Motor neuron (in vitro differentiated cells): ENCODE results near the gene SLC35E3. TPM values are rescaled to one million over a fixed set of nuclear protein-coding genes. Genes with fewer than 3 reads are reported as not detected.

ENCODE experiments used
- ATAC-seq, 8 experiments: fragments of 200-7000 bp; cut with Tn5 transposase; replicated peaks in 6 of 8; 2 replicates each; pipeline ENCODE4 v1.8.0; 2021; ENCODE audit warnings: mild to moderate bottlenecking in 8 of 8, moderate library complexity in 8 of 8
- H3K27ac ChIP-seq, 2 donors: fragments of 250-450 bp; sonication (Bioruptor Pico); 2 replicates each; pipeline ENCODE4 v1.9.0; 2021; ENCODE audit warnings: antibody characterized with exemption in 2 of 2, mild to moderate bottlenecking in 2 of 2, moderate library complexity in 1 of 2
- H3K4me1 ChIP-seq, 2 donors: fragments of 250-450 bp; sonication (Bioruptor Pico); replicated peaks in 1 of 2; 2 replicates each; pipeline ENCODE4 v1.6.1; 2021; ENCODE audit warnings: antibody characterized with exemption in 2 of 2, mild to moderate bottlenecking in 2 of 2, moderate library complexity in 1 of 2
- H3K4me3 ChIP-seq, 5 donors: fragments of 250-450 bp; sonication (Bioruptor Pico); 2 replicates each; pipeline ENCODE4 v1.9.0; 2021; ENCODE audit warnings: antibody characterized with exemption in 5 of 5, mild to moderate bottlenecking in 5 of 5, moderate library complexity in 4 of 5
- WGBS, 10 experiments: fragments of 450-650 bp; shearing (Covaris generic); methylation state at CpG; one replicate each; pipeline ENCODE4 v1.0.0; 2022; 5-methylcytosine and 5-hydroxymethylcytosine counted together
- in situ Hi-C, 9 experiments: fragments of 400-800 bp; cut with MboI; loops; one replicate each; pipeline ENCODE4 v1.15.0; 2021; ENCODE audit warnings: low sequenced_read_pairs in 9 of 9, low pct_unique_long_range_greater_than_20kb in 2 of 9; ENCODE audit not compliant: unreplicated experiment in 9 of 9
- total RNA-seq, 8 experiments: library from RNA; unstranded; fragments of 300-600 nt; gene quantifications; 2 replicates each; pipeline versions ENCODE4 v1.2.3 to v1.2.4, GENCODE V29; 2022

The SLC35E3 gene
- total RNA-seq, 8 experiments from 2014 or later = 2.7 to 7.2 (median 5.5) TPM

DNA sequence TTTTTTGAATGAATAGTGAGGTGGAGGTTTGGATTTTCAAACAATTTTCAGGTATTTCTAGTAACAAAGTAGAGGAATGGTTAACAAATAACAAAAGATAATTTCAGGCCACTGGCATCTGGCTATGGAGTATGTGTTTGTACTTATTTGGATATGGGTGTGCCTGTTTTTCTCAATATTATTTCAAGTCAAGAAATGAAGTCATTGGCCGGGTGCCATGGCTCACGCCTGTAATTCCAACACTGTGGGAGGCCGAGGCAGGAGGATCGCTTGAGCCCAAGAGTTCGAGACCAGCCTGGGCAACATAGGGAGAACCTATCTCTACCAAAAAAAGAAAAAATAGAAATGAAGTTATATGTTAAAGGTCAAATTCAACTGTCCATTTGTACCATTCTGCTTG, 13.9 kb downstream of the SLC35E3 start:
- Histone ChIP-seq H3K4me3 (no peak overlapping the region), H3K27ac (no peak overlapping the region), H3K4me1 (no peaks in the 10 kb centered on the region)
- in situ Hi-C loops = no loop called here
- WGBS, 10 experiments = 30 to 100% (median 90%) methylated on average over 2 to 5 of the region's 5 CpGs; no CpG with 5 or more reads in 3 of the 10 experiments
- ATAC-seq = peak in 2 of 8 experiments; percentile 26 to 41

DNA sequence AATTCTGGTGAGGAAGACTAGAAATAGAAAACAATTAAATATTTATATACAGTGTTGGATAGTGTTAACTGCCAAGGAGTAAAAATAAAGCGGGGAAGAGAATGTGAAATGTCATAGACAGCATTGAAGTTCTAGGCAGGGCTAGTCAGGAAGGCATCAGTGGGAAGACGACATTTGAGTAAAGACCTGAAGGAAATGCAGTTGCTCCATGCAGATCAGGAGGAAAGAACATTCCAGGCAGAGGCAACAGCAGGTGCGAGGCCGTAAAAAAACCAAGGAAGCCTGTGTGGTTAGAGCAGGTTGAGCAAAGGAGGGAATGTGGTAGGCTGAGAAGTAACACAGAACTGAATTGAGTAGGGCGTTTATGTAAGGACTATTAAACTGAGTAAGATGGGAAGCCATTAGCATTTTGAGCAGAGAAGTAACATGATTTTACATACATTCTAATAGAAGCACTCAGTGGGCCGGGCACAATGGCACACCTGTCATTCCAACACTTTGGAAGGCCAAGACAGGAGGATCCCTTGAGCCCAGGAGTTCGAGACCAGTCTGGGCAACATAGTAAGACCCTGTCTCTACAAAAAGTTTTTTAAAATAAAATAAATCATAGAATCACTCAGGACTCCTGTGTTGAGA, 14.9 kb downstream of the SLC35E3 start:
- WGBS, 10 experiments = 85 to 100% (median 94%) methylated on average over 1 to 6 of the region's 7 CpGs
- ATAC-seq = no peak
- no peaks in the 10 kb centered on the region for H3K4me1 ChIP-seq
- H3K27ac ChIP-seq = no peak overlapping the region
- H3K4me3 ChIP-seq = no peak overlapping the region
- in situ Hi-C loops = no loop called here

- ATAC-seq = no peak
- H3K4me3 ChIP-seq = no peak overlapping the region
- H3K27ac ChIP-seq = no peak overlapping the region
- in situ Hi-C loops = no loop called here
- WGBS, 10 experiments = 86 to 100% (median 98%) methylated on average over 1 to 3 of the region's 3 CpGs; no CpG with 5 or more reads in 2 of the 10 experiments
- no peaks in the 10 kb centered on the region for H3K4me1 ChIP-seq
Observed at GRCh38 chr12:68761442-68761812, 15.5 kb downstream of the SLC35E3 start.

- ATAC-seq = no peak
- 60 to 100% (median 95%) methylated on average over 2 to 8 of the region's 8 CpGs; no CpG with 5 or more reads in 2 of the 10 experiments for WGBS, 10 experiments
- no peak overlapping the region for H3K4me3 ChIP-seq
- no peaks in the 10 kb centered on the region for H3K4me1 ChIP-seq
- in situ Hi-C loops = no loop called here
- no peak overlapping the region for H3K27ac ChIP-seq
Observed at GRCh38 chr12:68761901-68762630, 16.1 kb downstream of the SLC35E3 start.

DNA sequence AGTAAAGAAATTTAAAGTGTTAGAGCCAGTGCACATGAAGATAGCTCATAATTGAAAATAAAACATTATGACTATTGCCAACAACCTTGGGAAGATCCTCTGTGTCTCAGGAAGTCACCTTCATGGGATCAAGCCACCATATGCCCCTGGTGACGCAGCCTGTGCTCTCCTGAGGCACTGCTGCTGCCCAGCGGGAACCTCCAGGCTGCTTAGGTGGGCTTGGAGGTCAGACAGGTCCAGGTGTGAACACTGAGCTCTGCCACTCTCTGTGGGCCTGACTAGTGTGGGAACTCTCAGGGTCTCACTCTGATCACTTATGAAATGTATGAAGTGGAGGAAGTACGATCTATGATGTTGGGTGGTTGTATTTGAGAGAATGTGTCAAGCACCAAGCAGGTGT, 16.7 kb downstream of the SLC35E3 start:
- H3K27ac ChIP-seq = no peak overlapping the region
- WGBS, 10 experiments = 80 to 100% (median 100%) methylated on average over 1 to 2 of the region's 3 CpGs; no CpG with 5 or more reads in 2 of the 10 experiments
- no peaks in the 10 kb centered on the region for H3K4me1 ChIP-seq
- in situ Hi-C loops = no loop called here
- no peak for ATAC-seq
- no peak overlapping the region for H3K4me3 ChIP-seq

DNA sequence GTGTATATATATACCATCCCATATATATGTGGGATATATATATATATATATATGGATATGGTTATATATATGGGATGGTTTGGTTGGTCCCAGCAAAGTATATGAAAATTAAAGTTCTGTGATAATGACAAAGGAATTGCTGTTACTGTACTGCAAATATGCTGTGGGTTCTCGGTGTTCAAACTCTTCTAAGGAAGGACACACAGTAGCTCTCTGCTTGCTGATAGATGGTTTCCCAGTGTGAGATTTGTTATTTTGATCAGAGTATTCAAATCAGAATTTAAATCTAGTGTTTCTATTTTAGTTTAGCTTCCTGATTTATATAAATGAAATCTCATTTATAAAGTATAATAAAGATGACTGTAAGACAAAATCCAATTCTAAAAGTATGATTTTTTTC, 19.7 kb downstream of the SLC35E3 start:
- in situ Hi-C loops = no loop called here
- H3K27ac ChIP-seq = no peak overlapping the region
- 86 to 100% (median 100%) methylated on average over 1 of the region's 1 CpG; no CpG with 5 or more reads in 7 of the 10 experiments for WGBS, 10 experiments
- H3K4me3 ChIP-seq = no peak overlapping the region
- H3K4me1 ChIP-seq = no peaks in the 10 kb centered on the region
- ATAC-seq = no peak

- no peak for ATAC-seq
- in situ Hi-C loops = no loop called here
- Histone ChIP-seq H3K4me3 (no peak overlapping the region), H3K4me1 (no peaks in the 10 kb centered on the region), H3K27ac (no peak overlapping the region)
- 55 to 100% (median 93%) methylated on average over 1 to 2 of the region's 2 CpGs; no CpG with 5 or more reads in 3 of the 10 experiments for WGBS, 10 experiments
Observed at GRCh38 chr12:68766646-68767045, 20.7 kb downstream of the SLC35E3 start.

DNA sequence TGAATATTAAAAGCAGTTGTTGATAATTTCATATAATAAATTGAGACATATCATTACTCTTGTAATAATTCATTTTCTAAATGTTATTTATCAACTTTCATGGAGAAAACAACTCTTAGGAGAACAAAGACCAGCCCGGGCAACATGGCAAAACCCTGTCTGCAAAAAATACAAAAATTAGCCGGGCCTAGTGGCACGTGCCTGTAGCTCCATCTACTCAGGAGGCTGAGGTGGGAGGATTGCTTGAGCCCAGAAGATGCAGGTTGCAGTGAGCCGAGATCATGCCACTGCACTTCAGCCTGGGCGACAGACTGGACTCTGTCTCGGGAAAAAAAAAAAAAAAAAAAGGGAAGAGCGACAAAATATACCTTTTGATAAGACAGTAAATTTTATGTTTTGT, 21.2 kb downstream of the SLC35E3 start:
- Histone ChIP-seq H3K4me1 (no peaks in the 10 kb centered on the region), H3K27ac (no peak overlapping the region), H3K4me3 (no peak overlapping the region)
- WGBS, 10 experiments = 70 to 97% (median 92%) methylated on average over 2 to 6 of the region's 7 CpGs; no CpG with 5 or more reads in 2 of the 10 experiments
- no peak for ATAC-seq
- in situ Hi-C loops = no loop called here

DNA sequence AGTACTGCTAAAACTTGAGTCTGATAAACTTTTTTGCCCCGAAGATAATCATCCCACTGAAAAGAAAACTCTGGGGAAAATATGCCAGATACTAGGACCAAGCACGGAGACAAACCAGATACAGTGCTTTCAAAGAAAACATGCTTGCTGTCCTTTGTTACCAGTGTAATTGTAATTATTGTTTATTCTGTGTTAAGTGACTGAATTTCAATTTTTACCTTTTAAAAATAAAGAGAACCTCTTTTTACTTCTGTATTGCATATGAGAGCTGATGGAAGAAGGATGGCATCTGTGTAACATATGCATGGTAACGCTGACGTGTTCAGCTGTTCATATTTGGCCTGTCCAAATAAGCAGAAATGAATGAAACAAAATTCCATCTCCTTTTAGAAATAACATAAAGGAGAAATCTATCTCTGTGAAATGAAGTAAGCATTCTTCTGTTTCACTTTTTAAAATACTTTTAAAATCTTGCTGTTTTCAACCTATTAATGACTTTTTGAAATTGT, 22.5 kb downstream of the SLC35E3 start:
- H3K27ac ChIP-seq = no peak overlapping the region
- in situ Hi-C loops = no loop called here
- no peak for ATAC-seq

DNA sequence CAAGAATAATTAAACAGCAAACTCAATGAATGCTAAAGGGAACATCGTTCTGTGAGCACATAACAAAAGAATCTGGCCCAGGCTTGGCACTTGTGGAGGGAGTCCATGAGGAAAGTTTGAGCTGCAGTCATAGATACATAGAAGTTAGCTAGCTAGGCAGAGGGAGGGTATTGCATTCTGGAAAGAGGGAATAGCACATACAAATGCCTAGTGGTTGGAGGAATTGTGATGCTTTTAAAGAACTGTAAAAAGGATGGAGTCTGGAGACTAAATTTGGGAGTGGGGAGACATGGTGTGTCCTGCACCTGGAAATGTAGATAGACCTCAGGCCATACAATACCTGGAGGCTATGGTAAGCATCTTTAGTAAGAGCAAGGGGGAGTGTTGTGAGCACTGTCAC, 24.0 kb downstream of the SLC35E3 start:
- Histone ChIP-seq H3K4me3 (no peak overlapping the region), H3K27ac (no peak overlapping the region), H3K4me1 (no peaks in the 10 kb centered on the region)
- in situ Hi-C loops = no loop called here
- 0 to 100% (median 87%) methylated on average over 1 of the region's 1 CpG; no CpG with 5 or more reads in 2 of the 10 experiments for WGBS, 10 experiments
- ATAC-seq = no peak

More for the DNA sequence above, 22.5 kb downstream of the SLC35E3 start:
- Histone ChIP-seq H3K4me3 (no peak overlapping the region), H3K4me1 (no peaks in the 10 kb centered on the region)
- 29 to 100% (median 88%) methylated on average over 2 to 4 of the region's 4 CpGs; no CpG with 5 or more reads in 1 of the 10 experiments for WGBS, 10 experiments

- Histone ChIP-seq H3K27ac (no peak overlapping the region), H3K4me3 (no peak overlapping the region), H3K4me1 (no peaks in the 10 kb centered on the region)
- in situ Hi-C loops = no loop called here
- WGBS, 10 experiments = 73 to 100% (median 97%) methylated on average over 1 to 5 of the region's 5 CpGs
- ATAC-seq = no peak
Observed at GRCh38 chr12:68771223-68771925, 25.4 kb downstream of the SLC35E3 start.

GRCh38 chr12:68772714-68773113, 26.7 kb downstream of the SLC35E3 start:
- WGBS, 10 experiments = 71 to 100% (median 91%) methylated on average over 2 to 8 of the region's 8 CpGs
- no peak for ATAC-seq

GRCh38 chr12:68773582-68773981, 27.6 kb downstream of the SLC35E3 start:
- H3K4me1 ChIP-seq = no peaks in the 10 kb centered on the region
- H3K4me3 ChIP-seq = no peak overlapping the region
- 65 to 98% (median 83%) methylated on average over 1 to 5 of the region's 5 CpGs; no CpG with 5 or more reads in 3 of the 10 experiments for WGBS, 10 experiments
- no peak for ATAC-seq
- in situ Hi-C loops = no loop called here
- no peak overlapping the region for H3K27ac ChIP-seq

More at GRCh38 chr12:68772714-68773113, 26.7 kb downstream of the SLC35E3 start:
- Histone ChIP-seq H3K4me1 (no peaks in the 10 kb centered on the region), H3K4me3 (no peak overlapping the region), H3K27ac (no peak overlapping the region)
- in situ Hi-C loops = no loop called here
